Activated T-helper 1 cell treated with anti-CD3 and anti-CD28 coated beads, Interleukin-12 subunit alpha, Interleukin-12 subunit beta, Interleukin-2, Interleukin-4 antibody, amounts not matched to agents 30 ng/mL and 10 ng/mL and 1 ng/mL, durations not matched to agents 14 hours and 24 hours and 36 hours (primary cell): ENCODE data around the gene CEP68. TPM values are rescaled to one million over a fixed set of nuclear protein-coding genes. Genes with fewer than 3 reads are reported as not detected.

Experiments
- total RNA-seq: library from RNA; stranded (reverse); gene quantifications from 2 replicates; pipeline ENCODE4 v1.2.3, GENCODE V29; 2022

Gene CEP68
- total RNA-seq, 1 donor from 2014 or later: 4.0 TPM

Other genes starting within 250 kb of the CEP68 start
- 14.4 and 15.1 TPM in 2 replicates for gene SLC1A4, start 67.0 kb upstream of the CEP68 start, total RNA-seq
- gene RAB1A, start 73.7 kb downstream of the CEP68 start, total RNA-seq: 73.4 and 81.6 TPM in 2 replicates
- 285 and 295 TPM in 2 replicates for gene ACTR2, start 171.4 kb downstream of the CEP68 start, total RNA-seq